GM12801 (cell line): ENCODE measurements around the gene CPNE2.

Experiments used
- TF ChIP-seq, protein P1 (sequence below): IDR thresholded peaks from one replicate; pipeline ENCODE4 v1.5.1; 2011; ENCODE audit warnings: control low read depth; ENCODE audit not compliant: insufficient read length; ENCODE audit errors: extremely low read depth

CPNE2 gene

DNA sequence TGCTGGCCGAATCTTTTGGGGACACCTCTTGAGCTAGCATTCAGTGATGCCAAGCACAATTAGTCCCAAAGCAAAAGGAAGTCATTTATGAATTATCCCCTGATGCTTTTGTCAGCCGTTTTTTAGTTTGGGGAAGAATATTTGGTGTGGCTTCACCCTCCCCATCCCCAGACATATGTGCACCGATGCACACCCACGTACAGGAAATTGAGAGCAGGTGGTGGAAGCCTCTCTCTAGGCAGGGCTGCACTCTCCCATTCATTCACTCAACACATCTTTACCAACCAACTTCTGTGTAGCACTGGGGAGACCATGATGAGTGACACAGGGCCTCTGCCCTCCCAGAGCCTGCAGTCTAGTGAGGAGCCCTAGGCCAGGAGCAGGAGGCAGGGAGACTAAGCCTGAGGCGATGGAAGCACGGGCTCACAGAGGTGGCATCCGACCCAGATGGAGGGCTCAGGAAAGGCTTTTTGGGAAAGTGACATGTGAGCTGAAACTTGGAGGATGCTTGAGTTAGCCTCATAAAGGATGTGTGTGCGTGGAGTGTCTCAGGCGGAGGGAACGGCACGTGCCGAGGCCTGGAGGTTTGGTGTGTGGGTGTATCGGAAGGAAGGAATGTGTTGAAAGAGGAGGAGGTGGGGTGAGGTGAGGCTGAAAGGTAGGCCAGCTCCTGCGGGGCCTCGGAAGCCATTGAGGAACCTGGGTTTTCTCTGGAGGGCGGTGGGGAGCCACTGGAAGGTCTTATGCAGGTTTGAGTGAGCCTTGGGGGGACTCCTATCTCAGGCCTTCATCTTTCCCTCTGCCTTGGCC, 49.6 kb downstream of the CPNE2 start:
- TF ChIP-seq, protein P1, sequence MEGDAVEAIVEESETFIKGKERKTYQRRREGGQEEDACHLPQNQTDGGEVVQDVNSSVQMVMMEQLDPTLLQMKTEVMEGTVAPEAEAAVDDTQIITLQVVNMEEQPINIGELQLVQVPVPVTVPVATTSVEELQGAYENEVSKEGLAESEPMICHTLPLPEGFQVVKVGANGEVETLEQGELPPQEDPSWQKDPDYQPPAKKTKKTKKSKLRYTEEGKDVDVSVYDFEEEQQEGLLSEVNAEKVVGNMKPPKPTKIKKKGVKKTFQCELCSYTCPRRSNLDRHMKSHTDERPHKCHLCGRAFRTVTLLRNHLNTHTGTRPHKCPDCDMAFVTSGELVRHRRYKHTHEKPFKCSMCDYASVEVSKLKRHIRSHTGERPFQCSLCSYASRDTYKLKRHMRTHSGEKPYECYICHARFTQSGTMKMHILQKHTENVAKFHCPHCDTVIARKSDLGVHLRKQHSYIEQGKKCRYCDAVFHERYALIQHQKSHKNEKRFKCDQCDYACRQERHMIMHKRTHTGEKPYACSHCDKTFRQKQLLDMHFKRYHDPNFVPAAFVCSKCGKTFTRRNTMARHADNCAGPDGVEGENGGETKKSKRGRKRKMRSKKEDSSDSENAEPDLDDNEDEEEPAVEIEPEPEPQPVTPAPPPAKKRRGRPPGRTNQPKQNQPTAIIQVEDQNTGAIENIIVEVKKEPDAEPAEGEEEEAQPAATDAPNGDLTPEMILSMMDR, result no peak

DNA sequence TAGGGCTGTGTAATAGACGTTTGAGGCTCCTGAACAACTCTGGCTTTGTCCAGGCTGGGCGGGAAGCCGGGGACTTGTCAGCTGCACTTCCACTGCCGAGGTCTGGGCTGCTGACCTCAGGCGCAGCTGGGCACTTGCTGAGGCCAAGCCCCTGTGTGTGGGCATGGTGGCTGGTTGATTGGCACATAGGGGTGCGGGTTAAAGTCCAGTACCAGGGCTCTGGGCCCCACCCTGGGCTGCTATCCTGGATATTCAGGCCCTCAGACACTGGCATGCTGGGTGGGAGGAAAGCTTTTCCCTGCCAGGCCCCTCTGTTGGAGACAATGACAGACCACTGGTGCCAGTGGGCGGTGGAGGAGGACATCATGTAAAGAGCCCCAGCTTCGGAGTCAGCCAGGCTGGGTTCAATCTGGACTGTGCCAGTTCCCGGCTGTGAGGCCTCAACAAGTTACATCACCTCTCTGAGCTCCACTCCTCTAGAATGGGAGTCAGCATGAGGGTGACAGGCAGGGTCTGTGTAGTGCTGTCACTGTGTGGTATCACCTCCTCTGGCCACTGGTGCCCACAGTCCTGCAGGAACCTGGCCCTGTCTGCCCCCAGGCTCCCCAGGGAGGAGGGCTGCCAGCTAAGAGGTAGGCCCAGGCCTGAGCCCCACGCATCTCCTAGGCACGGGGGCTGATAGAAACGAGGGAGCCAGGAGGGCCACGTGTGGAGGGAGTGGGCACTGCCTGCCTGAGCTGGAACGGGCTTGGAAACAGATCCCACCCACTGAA, 51.0 kb downstream of the CPNE2 start:
- TF ChIP-seq, protein P1, result no peak

DNA sequence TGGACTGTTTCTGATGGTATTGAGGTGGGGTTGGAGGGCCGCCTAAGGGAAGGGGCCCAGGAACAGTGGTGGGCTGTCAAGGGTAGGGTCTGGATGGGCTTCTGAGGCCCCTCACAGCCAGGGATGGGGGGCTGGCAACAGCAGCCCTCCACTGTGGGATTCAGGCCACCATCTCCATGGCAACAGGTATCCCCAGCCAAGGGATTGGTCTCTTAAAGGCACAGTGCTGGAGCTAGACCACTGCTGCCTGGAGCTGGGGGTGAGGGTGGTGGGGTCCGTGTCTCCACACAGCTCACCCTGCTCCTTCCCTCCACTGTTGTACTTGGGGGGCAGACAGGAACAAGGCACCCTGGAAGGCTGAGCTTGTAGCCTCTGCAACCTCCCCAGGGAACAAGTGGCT, 51.6 kb downstream of the CPNE2 start:
- TF ChIP-seq, protein P1, result no peak

DNA sequence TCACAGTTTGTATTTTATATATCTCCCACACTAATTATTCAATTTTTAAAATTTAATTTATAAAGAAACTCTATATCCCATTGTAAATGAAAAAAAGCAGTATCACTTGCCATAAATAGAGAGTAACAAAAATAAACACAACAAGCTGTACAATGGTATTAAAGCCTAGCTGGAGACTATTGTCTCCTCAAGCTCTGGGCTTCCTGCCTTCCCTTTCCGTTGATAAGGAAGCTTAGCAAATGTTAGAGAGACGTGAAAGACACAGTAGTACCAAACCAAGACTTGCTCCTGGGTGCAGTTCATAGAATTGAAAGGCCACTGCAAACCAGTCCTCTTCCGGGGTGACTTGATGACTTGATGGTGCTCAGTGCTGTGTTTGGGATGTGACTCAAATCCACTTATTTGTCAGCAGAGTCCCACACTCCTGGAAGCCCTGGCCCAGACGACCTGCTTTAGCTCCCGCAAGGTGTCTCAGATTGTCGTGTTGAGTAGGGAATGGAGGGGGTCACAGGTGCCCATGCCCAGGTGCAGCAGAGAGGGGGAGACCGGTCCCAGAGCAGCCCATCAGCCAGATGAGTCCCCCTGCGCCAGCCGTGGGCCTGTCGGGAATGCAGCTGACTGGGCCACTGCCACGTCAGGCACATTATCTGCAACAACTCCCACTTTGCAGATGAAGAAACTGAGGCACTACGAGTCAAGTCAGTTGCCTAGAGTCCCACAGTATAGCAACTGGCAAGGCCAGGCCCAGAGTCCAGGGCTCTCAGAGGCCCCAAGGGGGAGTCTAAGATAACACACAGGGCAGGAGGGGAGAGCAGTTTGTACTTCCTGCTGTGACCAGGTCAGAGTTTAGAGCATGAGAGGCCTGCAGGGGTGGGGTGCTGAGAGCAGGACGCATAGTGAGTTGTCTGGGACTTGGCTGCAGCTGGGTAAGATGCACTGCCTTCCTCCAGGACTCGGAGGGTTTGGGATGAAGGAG, 53.0 kb downstream of the CPNE2 start:
- TF ChIP-seq, protein P1, result no peak

DNA sequence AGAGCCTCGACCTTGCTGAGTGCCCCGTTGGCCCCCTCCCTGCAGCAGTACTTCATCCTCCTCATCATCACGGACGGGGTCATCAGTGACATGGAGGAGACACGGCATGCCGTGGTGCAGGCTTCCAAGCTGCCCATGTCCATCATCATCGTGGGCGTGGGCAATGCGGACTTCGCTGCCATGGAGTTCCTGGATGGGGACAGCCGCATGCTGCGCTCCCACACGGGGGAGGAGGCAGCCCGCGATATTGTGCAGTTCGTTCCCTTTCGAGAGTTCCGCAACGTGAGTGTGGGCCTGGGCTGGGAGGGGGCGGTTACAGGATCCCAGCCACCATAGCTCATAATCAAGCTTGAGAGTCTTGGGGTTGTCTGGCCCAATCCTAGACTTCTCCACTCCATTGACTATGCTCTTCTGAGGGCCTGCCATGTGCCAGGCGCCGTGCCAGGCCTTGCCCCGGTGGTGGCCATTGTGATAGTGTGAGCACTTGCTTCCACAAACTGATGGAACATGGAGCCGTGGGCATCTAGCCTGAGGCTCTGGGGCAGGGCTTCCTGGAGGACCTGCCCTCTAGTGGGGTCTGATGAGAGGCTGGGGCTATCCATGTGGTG, 53.8 kb downstream of the CPNE2 start:
- TF ChIP-seq, protein P1, result no peak

DNA sequence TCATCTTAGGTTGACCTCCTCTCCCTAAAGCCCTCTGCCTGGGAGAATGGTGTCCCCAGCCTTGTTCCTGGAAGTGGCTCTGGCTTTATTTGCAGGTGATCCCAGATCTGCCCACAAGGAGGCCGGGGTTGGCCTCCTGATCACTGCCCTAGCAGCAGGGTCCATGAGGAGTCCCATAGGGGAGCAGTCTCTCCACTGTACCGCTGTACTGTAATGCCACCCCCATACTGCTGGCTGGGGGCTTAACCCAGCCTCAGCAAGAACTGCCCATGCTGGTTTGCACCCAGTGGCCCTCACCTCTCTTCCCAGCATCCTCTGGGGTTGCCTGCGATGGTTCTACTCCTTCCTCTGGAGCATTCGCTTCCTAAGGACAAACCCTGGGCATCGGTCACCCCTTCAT, 54.4 kb downstream of the CPNE2 start:
- TF ChIP-seq, protein P1, result no peak
